Uterus (tissue), 4 donors: ENCODE data around the gene HSPA2. TPM values are rescaled to one million over a fixed set of nuclear protein-coding genes. Genes with fewer than 3 reads are reported as not detected.

Experiments
- DNase-seq, 2 donors: peaks; one replicate each; pipeline ENCODE4 v3.0.0-alpha.2; 2019 to 2020
- H3K27ac ChIP-seq, 2 donors: fragments of 200-600 bp; sonication (generic); 1 replicate in 1 of 2; 2 replicates in 1 of 2; pipeline ENCODE4 v1.5.1; 2016 to 2018
- H3K27me3 ChIP-seq, 2 donors: fragments of 200-600 bp; sonication (generic); one replicate each; pipeline ENCODE4 v1.5.1; 2018 to 2019; ENCODE audit warnings: control low read depth in 1 of 2
- H3K36me3 ChIP-seq, 2 donors: fragments of 200-600 bp; sonication (generic); one replicate each; pipeline ENCODE4 v1.5.1; 2019; ENCODE audit warnings: control low read depth in 1 of 2
- H3K4me1 ChIP-seq, 2 donors: fragments of 200-600 bp; sonication (generic); one replicate each; pipeline ENCODE4 v1.5.1; 2018 to 2019; ENCODE audit warnings: control low read depth in 1 of 2
- H3K4me3 ChIP-seq, 2 donors: fragments of 200-600 bp; sonication (generic); 1 replicate in 1 of 2; 2 replicates in 1 of 2; pipeline ENCODE4 v1.5.1; 2018 to 2019; ENCODE audit warnings: mild to moderate bottlenecking in 1 of 2
- H3K9me3 ChIP-seq, 2 donors: fragments of 200-600 bp; sonication (generic); one replicate each; pipeline ENCODE4 v1.5.1; 2019; ENCODE audit warnings: control low read depth in 1 of 2
- POLR2A ChIP-seq, 2 donors: fragments of 450-650 bp; IDR thresholded peaks; one replicate each; pipeline ENCODE4 v1.6.1; 2016; ENCODE audit warnings: antibody characterized with exemption in 2 of 2, mild to moderate bottlenecking in 1 of 2, moderate library complexity in 1 of 2
- intact Hi-C: fragments of 100-400 bp; cut with DNase I; formaldehyde crosslinking; loops from one replicate; pipeline ENCODE4 v1.15.1; 2023; ENCODE audit warnings: low total_unique reads
- total RNA-seq, 4 donors: library from RNA; depleted of rRNA in 3 of 4; stranded (reverse); fragments of >200 nt in 3 of 4; gene quantifications; one replicate each; pipeline versions ENCODE4 v1.1.0 to v1.2.4, GENCODE V29; 2014 to 2023
- TF ChIP-seq, protein P1 (sequence below), 4 experiments: fragments of 200-600 bp in 2 of 4; fragments of 450-650 bp in 2 of 4; sonication (generic) in 2 of 4; IDR thresholded peaks; one replicate each; pipeline ENCODE4 v1.5.1; 2016 to 2019; ENCODE audit warnings: antibody characterized with exemption in 4 of 4, mild to moderate bottlenecking in 2 of 4, moderate library complexity in 1 of 4
- donor health status: DM: yes; HTN: yes; CAD: no.

Gene HSPA2
- total RNA-seq, 4 donors from 2014 or later, result 21.8 to 68.1 (median 26.8) TPM

DNA sequence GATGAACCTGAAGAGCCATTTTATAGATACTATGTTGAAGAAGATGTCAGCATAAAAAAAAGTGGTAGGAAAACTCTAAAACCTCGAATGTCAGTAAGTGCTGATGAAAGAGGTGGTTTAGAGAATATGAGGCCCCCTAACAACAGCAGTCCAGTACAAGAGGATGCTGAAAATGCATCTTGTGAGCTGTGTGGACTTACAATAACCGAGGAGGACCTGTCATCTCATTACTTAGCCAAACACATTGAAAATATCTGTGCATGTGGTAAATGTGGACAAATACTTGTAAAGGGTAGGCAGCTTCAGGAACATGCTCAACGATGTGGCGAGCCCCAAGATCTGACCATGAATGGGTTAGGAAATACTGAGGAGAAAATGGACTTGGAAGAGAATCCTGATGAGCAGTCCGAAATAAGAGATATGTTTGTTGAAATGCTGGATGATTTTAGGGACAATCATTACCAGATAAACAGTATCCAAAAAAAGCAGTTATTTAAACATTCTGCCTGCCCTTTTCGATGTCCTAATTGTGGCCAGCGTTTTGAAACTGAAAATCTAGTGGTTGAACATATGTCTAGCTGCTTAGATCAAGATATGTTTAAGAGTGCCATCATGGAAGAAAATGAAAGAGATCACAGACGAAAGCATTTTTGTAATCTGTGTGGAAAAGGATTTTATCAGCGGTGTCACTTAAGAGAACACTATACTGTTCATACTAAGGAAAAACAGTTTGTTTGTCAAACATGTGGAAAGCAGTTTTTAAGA lies 17.8 kb upstream of the HSPA2 start:
- intact Hi-C loops, result no loop called here
- Histone ChIP-seq H3K36me3 (no peaks in the 10 kb centered on the region), H3K9me3 (no peaks in the 10 kb centered on the region), H3K27ac (no peak overlapping the region), H3K27me3 (no peaks in the 10 kb centered on the region), H3K4me1 (no peaks in the 10 kb centered on the region), H3K4me3 (no peak overlapping the region)
- TF ChIP-seq, protein P1, sequence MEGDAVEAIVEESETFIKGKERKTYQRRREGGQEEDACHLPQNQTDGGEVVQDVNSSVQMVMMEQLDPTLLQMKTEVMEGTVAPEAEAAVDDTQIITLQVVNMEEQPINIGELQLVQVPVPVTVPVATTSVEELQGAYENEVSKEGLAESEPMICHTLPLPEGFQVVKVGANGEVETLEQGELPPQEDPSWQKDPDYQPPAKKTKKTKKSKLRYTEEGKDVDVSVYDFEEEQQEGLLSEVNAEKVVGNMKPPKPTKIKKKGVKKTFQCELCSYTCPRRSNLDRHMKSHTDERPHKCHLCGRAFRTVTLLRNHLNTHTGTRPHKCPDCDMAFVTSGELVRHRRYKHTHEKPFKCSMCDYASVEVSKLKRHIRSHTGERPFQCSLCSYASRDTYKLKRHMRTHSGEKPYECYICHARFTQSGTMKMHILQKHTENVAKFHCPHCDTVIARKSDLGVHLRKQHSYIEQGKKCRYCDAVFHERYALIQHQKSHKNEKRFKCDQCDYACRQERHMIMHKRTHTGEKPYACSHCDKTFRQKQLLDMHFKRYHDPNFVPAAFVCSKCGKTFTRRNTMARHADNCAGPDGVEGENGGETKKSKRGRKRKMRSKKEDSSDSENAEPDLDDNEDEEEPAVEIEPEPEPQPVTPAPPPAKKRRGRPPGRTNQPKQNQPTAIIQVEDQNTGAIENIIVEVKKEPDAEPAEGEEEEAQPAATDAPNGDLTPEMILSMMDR (IDR thresholded peaks at IDR 0.05), result no peak
- no peak for TF ChIP-seq POLR2A (IDR thresholded peaks at IDR 0.05)
- no peak for DNase-seq

DNA sequence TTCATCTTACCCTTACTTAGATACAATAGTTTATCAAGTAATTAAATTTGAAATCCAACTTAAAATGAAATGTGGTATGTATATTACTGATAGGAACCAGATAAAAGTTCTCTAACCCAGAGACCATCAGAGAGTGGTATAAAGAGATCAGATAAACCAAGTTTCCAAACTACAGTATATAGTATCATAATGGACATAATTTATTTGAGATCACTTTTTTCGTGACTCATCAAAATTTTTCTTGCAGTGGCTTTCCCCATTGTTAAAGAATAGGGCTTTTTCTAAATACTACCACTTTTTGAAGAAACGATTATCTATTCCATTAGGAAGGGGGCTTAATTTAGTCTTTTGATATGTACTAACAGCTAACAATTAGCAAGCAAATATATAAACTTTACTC lies 15.2 kb upstream of the HSPA2 start:
- Histone ChIP-seq H3K27ac (no peak overlapping the region), H3K27me3 (no peaks in the 10 kb centered on the region), H3K4me3 (no peak overlapping the region), H3K9me3 (no peaks in the 10 kb centered on the region), H3K4me1 (no peaks in the 10 kb centered on the region), H3K36me3 (no peaks in the 10 kb centered on the region)
- no peak for DNase-seq
- no peak for TF ChIP-seq POLR2A (IDR thresholded peaks at IDR 0.05)
- TF ChIP-seq, protein P1 (IDR thresholded peaks at IDR 0.05), result no peak
- intact Hi-C loops, result no loop called here

GRCh38 chr14:64531567-64531966 lies 9.0 kb upstream of the HSPA2 start:
- Histone ChIP-seq H3K27me3 (no peaks in the 10 kb centered on the region), H3K36me3 (no peaks in the 10 kb centered on the region), H3K4me1 (no peaks in the 10 kb centered on the region), H3K4me3 (no peak overlapping the region), H3K9me3 (no peaks in the 10 kb centered on the region), H3K27ac (no peak overlapping the region)
- intact Hi-C loops, result no loop called here
- DNase-seq, result no peak
- no peak for TF ChIP-seq POLR2A (IDR thresholded peaks at IDR 0.05)
- TF ChIP-seq, protein P1 (IDR thresholded peaks at IDR 0.05), result no peak

- no peak for DNase-seq
- no peak overlapping the region for H3K27ac ChIP-seq
- H3K9me3 ChIP-seq, result no peaks in the 10 kb centered on the region
- H3K27me3 ChIP-seq, result no peaks in the 10 kb centered on the region
- H3K4me1 ChIP-seq, result no peaks in the 10 kb centered on the region
- H3K4me3 ChIP-seq, result no peak overlapping the region
- intact Hi-C loops, result no loop called here
- no peak for TF ChIP-seq POLR2A (IDR thresholded peaks at IDR 0.05)
- TF ChIP-seq, protein P1 (IDR thresholded peaks at IDR 0.05), result no peak
- no peaks in the 10 kb centered on the region for H3K36me3 ChIP-seq
Observed at GRCh38 chr14:64536488-64537245, 3.9 kb upstream of the HSPA2 start.
